HG03575 (cell line): ENCODE measurements around the gene MIB1.

Source experiments
- ATAC-seq: cut with Tn5 transposase; IDR thresholded peaks from one replicate; pipeline ENCODE4 v1.9.1; 2021; ENCODE audit not compliant: unreplicated experiment, insufficient number of reproducible peaks, low FRiP score; ENCODE audit errors: extremely low read depth

MIB1 gene

GRCh38 chr18:21912339-21913239 lies 172.0 kb downstream of the MIB1 start:
- no peak for ATAC-seq

DNA sequence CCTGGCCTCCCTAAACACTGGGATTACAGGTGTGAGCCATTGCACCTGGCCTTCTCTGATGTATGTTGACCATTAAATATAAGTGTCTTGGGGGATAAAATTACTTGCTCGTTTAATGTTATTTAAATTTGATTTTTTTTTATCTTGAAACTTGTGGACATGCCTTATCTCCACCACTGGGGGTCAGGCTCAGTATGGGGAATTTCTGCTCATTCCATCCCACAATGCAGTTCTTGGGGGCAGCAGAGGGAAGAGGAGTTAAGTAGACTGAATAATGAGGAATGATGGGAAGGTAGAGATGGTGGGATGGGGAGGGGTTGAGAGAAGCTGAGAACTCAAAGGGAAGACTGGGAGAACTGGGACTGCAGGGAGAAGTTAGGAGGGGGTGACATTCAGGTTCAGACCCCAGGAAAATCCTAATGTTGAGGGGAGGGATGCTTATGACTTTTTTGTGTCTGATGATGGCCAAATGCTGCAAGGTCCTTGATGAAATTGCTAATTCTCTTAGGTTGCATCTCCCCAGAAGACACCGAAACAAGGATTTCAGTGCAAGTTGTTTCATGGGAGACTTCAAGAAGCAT lies 174.2 kb downstream of the MIB1 start:
- ATAC-seq, result no peak

GRCh38 chr18:21915546-21915945 lies 175.0 kb downstream of the MIB1 start:
- no peak for ATAC-seq

DNA sequence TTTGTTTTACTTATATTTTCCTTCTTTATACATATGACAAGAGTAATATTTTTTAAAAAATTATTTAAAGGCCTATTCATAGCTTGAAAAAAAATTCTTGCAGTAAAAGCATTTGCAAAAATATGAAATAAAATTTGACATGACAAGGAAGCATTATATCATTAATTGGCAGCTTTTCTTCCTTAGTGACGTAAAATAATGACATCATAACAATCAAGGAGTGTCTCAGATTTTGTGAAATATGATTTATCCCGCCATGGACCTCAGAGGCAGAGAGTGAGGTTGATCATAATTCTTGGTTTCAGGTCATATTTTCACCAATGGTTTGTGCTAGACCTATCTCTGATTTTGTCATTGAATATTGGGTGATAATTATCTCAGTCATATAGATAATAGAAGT lies 176.0 kb downstream of the MIB1 start:
- ATAC-seq, result no peak

DNA sequence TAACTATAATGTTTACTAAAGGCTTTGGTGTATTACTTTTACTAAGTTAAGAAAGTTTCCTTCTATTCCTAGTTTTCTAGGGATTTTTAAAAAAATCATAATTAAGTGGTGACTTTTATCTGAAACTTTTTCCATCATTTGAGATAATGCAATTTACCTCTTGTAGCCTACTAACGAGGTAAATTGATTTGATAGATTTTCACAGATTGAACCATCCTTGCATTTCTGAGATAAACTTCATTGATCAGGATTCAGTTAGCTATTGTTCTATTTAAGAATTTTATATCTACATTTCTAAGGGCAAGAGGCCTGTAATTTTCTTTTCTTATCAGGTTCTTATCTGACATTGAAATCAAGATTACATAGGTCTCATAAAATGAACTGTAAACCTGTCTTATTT lies 178.1 kb downstream of the MIB1 start:
- no peak for ATAC-seq
